Hematopoietic multipotent progenitor cell treated with erythropoietin and hydrocortisone succinate and interleukin-3 and kit ligand, for 4 days (in vitro differentiated cells): ENCODE results near the gene RPS18.
"Not testable (repeated sequence)": the region's sequence is repeated elsewhere in the genome, so short reads cannot be mapped to it uniquely, and the experiment has no call there.

Source experiments
- DNase-seq: peaks from one replicate; pipeline ENCODE4 v3.0.0-alpha.2; 2015

The RPS18 gene

GRCh38 chr6:33271468-33272274 is at the start of gene RPS18, which contains the start of gene VPS52:
RPS18 (plus strand) TSS chr6:33272075; CDS start chr6:33272120, 45 bp downstream.
VPS52 (minus strand) TSS chr6:33271876; CDS start chr6:33271675, 201 bp downstream.
- DNase-seq: peak; percentile 99

- not testable (repeated sequence) for DNase-seq
Observed at GRCh38 chr6:33226503-33227120, 45.3 kb upstream of the RPS18 start.

- no peak for DNase-seq
Observed at GRCh38 chr6:33235221-33235634, 36.6 kb upstream of the RPS18 start.

GRCh38 chr6:33236328-33236727 is 35.5 kb upstream of the RPS18 start:
- DNase-seq: peak; percentile 35

- DNase-seq: no peak
Observed at GRCh38 chr6:33236852-33237251, 35.0 kb upstream of the RPS18 start.

GRCh38 chr6:33237741-33238140 is 34.1 kb upstream of the RPS18 start:
- no peak for DNase-seq

- DNase-seq: no peak
Observed at GRCh38 chr6:33241968-33242367, 29.9 kb upstream of the RPS18 start.

GRCh38 chr6:33243476-33243875 is 28.4 kb upstream of the RPS18 start:
- no peak for DNase-seq

- peak; percentile 95 for DNase-seq
Observed at GRCh38 chr6:33247977-33248642, 23.8 kb upstream of the RPS18 start.

GRCh38 chr6:33248643-33248931 is 23.3 kb upstream of the RPS18 start:
- no peak for DNase-seq

- DNase-seq: peak; percentile 100
Observed at GRCh38 chr6:33248932-33249731, 22.7 kb upstream of the RPS18 start.

- peak; percentile 15 for DNase-seq
Observed at GRCh38 chr6:33249732-33250630, 21.9 kb upstream of the RPS18 start.

GRCh38 chr6:33250731-33251130 is 21.1 kb upstream of the RPS18 start:
- no peak for DNase-seq

GRCh38 chr6:33251395-33252012 is 20.4 kb upstream of the RPS18 start:
- DNase-seq: no peak

GRCh38 chr6:33252759-33253158 is 19.1 kb upstream of the RPS18 start:
- no peak for DNase-seq

- DNase-seq: no peak
Observed at GRCh38 chr6:33254591-33254990, 17.3 kb upstream of the RPS18 start.

- DNase-seq: no peak
Observed at GRCh38 chr6:33259032-33259431, 12.8 kb upstream of the RPS18 start.

- not testable (repeated sequence) for DNase-seq
Observed at GRCh38 chr6:33262490-33262889, 9.4 kb upstream of the RPS18 start.

GRCh38 chr6:33264015-33264414 is 7.9 kb upstream of the RPS18 start:
- DNase-seq: no peak

GRCh38 chr6:33271117-33271467 is 783 bp upstream of the RPS18 start:
- DNase-seq: peak; percentile 62

GRCh38 chr6:33272275-33273128 is 627 bp downstream of the RPS18 start:
- DNase-seq: no peak
